NCI-H187 treated with DMSO at 0.1 percent for 48 hours (cell line): ENCODE measurements around the gene OR10G8.
"Not testable (repeated sequence)": the region's sequence is repeated elsewhere in the genome, so short reads cannot be mapped to it uniquely, and the experiment has no call there.

ENCODE experiments used
- DNase-seq: peaks from one replicate; lab custom pipeline; 2025; lab: John Stamatoyannopoulos, UW

Gene OR10G8

DNA sequence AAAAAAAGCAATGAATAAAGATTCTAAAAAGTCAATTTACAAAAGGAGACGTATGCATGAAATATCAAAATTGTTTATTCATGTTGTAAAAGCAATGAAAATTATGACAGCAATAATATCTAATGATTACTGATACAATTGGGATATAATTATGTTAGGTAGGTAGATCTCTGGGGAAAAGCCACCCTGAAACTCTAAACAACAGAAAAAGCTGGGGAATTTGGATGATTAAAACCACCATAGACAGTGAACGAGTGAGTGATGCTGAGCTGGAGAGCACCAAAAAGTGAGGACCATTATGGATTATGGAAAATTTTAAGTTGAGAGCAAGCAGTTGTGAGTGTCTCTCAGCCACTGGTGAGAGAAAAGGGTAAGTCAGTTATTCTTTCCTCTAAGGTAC is at the start of gene OR10G8:
TSS of gene OR10G8 (plus strand) at position 301 of the 400 bp plus-strand sequence. CDS start 2,825 bp downstream, outside the sequence.
- DNase-seq = no peak

GRCh38 chr11:123977731-123978347 is 48.8 kb upstream of the OR10G8 start, which contains the start of gene OR10S1:
TSS of gene OR10S1 (minus strand) at chr11:123977781. CDS start at chr11:123977664, 117 bp downstream.
- DNase-seq = no peak

DNA sequence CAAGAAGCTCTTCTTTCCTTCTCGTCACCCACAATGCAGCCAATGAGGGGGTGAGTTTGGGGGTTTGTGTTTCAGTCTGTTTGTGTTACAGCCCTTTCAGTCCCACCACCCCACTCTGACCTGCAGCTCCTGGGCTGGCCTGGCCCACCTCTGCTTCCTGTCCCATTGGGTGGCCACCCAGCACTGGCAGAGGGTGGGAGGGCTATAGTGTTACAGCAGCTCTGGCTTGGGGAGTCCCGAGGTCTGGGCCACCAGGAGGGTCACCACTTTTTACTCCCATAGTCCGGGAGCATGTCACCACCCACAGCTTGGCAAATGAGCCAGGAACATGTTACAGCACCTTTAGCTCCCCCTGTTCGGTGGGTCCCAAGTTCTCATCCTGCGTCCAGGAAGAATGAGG is 47.3 kb upstream of the OR10G8 start:
- no peak for DNase-seq

GRCh38 chr11:123995119-123995518 is 31.5 kb upstream of the OR10G8 start, which contains the start of gene OR10G6:
TSS of gene OR10G6 (minus strand) at chr11:123995161. CDS start at chr11:123995161, 0 bp downstream.
- DNase-seq = no peak

DNA sequence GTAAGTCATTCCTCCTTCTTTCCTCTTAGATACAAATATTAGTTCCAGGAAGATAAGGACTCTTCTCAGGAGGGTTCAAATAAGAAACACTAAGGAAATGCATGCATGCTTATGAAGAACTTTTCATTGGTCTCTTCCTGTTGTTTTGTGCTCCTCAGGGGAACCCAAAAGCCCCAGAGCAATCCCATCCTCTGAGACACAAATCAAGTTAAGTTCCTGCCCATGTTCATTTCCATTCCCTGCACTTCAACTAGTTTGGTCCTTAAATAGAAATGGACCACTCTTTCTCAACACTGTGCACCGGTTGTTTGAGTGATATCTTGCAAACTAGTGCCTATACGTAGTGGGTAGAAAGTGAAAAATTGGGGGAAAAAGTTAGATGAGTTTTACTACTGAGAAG is 13.9 kb upstream of the OR10G8 start, which contains the start of gene OR10G4:
TSS of gene OR10G4 (plus strand) at position 301 of the 400 bp plus-strand sequence. CDS start 2,578 bp downstream, outside the sequence.
- no peak for DNase-seq

GRCh38 chr11:124015837-124016236 is 10.8 kb upstream of the OR10G8 start:
- DNase-seq = not testable (repeated sequence)

DNA sequence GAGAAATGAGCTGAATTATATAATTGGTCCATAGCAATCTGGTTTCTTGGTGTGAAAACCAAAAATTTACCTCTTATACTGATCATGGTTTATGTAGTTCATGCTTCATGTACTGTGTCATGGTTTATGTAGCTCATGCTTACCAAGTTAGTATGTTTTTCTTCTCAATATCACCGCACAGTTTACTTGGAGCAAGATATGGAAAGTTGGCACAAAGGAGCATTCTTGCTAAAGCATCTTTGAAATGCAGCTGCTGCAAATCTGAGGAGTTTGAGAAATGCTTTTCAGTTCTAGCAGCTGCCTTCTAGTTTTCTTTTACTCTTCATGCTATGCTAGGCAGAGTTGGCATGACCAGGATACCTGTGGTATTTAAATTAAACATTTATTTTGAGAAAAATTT is 10.1 kb downstream of the OR10G8 start:
- DNase-seq = no peak

DNA sequence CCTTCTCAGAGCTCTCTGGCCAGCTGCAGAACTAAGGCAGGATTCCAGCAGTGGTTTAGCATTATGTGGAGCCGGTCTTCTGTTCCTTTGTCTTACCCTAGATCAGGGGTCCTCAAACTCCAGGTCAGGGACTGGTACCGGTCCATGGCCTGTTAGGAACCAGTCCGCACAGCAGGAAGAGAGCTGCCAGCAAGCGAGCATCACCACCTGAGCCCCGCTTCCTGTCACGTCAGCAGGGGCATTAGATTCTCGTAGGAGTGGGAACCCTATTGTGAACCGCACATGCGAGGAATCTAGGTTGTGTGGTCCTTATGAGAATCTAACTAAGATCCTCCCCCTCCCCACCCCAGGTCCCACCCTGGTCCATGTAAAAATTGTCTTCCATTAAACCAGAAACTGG is 13.0 kb downstream of the OR10G8 start:
- no peak for DNase-seq

DNA sequence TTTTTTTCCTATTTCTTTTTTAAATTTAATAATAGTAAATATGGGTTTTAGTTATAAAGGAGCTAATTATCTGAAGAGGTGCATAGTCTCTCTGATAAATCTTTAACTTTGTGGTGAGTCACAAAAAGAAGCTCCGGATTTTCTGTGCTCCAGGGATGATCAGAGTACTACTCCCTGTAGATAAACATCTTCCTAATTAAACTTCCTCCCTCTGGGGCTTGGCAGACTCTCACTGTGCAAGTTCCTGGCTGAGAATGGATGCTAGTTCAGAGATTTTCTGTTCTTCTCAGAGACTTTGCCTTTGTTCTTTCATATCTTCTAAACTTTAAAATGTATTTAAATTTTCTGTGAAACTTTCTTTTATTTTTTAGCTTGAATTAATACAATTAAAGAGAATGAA is 14.7 kb downstream of the OR10G8 start, which contains the start of gene OR10G7:
TSS of gene OR10G7 (minus strand) at position 72 of the 400 bp plus-strand sequence. CDS start 2,324 bp downstream, outside the sequence.
- no peak for DNase-seq

GRCh38 chr11:124043420-124043819 is 16.8 kb downstream of the OR10G8 start:
- DNase-seq = no peak

- DNase-seq = no peak
These were observed 24.1 kb downstream of the OR10G8 start for GRCh38 chr11:124050748-124051147.

DNA sequence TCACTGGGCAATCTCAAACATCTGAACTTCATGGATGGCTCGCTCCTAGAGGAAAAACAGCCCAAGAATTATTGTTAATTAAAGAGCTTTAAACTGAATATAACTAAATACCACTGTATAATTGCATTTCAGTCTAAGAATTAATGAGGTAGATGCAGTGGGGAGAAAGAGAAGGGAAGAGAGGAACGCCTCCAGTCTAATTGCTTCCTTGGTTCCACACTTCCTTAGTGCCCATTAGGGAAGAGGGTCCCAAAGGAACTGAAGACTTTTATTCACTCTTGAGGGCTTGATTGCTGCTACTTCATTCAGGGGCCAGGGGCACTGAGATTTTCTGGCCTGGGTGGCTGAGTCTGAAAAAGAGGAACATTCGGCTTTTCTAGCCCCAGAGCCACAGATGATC is 26.4 kb downstream of the OR10G8 start:
- DNase-seq = no peak

- DNase-seq = no peak
These were observed 42.1 kb downstream of the OR10G8 start for GRCh38 chr11:124068601-124069110.

DNA sequence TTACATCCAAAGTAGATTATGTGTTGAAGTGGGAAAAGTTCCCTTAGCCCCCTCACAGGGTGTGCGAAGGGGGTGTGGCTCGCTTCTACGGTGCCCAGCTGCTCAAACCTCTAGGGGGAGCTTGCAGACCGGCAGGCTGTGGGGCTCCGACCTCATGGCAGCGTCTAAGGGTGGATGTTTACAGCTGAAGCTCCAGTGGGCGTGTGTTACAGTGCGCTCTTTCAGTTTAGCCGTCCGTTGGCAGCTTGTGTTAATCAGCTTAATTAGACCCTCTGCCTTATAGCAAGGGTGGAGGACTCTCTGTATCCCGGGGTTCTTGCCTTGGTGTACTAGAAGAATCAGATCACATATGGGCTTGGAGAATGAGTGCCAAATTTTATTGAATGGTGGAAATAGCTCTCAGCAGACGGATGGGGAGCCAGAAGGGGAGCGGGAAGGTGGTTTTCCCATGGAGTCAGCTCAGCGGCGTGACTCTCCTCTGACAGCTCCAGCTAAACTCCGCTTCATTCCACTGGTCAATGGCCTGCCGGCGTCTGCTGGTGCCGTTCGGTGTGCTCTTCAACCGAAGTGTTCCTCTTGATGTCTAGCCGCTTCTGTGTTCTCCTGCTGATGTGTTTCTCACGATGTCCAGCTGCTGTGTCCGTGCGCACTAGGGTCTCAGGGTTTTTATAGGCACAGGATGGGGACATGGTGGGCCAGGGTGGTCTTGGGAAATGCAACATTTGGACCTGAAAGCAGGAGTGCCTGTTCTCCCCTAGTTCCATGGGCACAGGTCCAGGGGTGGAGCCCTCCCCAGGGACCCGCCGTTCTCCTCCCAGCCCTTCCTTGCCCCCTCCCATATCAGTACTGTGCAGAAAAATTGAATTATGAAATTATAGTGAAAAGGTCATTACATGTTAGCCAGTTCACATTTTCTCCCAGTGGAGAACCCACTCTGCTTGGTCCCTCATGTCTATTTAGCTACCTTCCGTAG is 43.1 kb downstream of the OR10G8 start:
- no peak for DNase-seq

- no peak for DNase-seq
These were observed 44.5 kb downstream of the OR10G8 start for GRCh38 chr11:124070915-124071622.

DNA sequence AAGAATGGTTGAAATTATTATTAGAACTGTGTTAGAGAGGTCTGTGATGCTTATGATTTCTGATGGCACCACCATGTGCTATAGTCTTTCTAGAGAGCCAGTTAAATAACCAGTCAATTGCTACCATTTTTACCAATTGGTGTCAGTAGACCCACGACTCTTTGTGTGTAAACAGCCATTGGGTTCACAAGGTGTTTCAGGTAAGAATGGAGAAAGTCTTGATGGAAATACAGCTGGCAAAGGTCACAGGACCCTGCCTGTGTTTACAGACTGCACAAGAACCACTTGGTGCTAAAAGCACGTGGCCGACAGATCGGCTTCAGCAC is 45.0 kb downstream of the OR10G8 start:
- DNase-seq = no peak

GRCh38 chr11:124072147-124072546 is 45.5 kb downstream of the OR10G8 start:
- no peak for DNase-seq

DNA sequence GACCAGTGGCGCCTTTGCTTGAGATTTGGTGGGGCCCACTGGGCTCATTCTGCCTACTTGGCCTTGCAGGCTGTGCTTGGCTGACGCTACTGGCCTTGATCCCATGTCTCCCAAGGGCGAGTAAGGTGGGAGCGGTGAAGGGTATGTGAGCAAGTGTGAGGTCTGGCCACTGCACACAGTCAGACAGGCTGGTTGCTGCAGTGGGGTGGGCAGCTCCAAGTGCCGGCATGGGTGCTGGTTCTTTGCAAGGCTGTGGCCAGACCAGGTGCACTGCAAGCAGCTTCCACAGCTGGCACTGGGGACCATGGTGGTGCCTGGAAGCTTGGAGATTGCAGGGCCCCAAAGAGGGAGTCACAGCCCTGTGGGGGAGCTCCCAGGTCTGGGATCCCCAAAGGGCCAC is 48.0 kb downstream of the OR10G8 start:
- DNase-seq = no peak

DNA sequence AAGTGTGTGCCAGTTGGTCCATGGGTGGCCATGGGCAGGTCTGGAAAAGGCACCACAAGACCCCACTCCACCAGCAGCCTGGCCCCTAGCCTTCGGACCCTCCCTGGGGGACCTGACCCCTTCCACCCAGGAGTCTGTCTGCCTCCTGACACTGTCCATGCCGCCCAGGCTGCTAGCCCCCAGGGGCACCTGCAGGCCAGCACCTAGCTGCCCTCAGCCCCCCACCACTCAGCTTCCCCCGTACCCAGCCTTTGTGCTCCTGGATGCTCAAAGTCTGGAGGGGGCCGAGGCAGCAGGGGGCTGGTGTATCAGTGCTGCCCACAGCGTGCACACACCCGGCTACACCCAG is 48.9 kb downstream of the OR10G8 start:
- no peak for DNase-seq

- no peak for DNase-seq
These were observed 49.4 kb downstream of the OR10G8 start for GRCh38 chr11:124075841-124076651.

DNA sequence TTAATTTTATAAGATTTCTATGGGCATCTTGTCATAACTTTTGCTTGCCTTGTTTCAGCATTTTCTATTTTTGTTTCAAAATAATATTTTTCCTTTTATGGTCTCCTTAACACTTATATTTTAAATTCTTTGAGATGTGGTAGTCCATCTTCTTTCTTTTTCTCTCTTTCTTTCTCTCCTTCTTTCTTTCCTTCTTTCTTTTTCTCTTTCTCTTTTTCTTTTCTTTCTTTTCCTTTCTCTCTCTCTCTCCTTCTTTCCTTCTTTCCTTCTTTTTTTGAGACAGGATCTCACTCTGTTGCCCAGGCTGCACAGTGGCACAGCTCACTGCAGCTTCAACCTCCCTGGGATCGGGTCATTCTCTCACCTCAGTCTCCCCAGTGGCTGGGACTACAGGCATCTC is 50.7 kb downstream of the OR10G8 start:
- no peak for DNase-seq
